Dendritic cell treated with granulocyte-macrophage colony-stimulating factor and Interleukin-4, amounts not matched to agents 40 ng/mL and 50 ng/mL, for 4 days (primary cell): Measurements from ENCODE around the gene MGAT1.
A peak's percentile ranks its signal among the peaks of the same experiment; 100 is the strongest.

Source experiments
- H3K27ac Mint-ChIP-seq: one replicate; pipeline ENCODE4 v1.8.0; 2022; ENCODE audit warnings: mild to moderate bottlenecking, mixed read lengths
- H3K27me3 Mint-ChIP-seq: one replicate; pipeline ENCODE4 v1.8.0; 2022; ENCODE audit warnings: mild to moderate bottlenecking, mixed read lengths
- H3K36me3 Mint-ChIP-seq: one replicate; pipeline ENCODE4 v1.8.0; 2022; ENCODE audit warnings: low read depth, mixed read lengths
- H3K4me1 Mint-ChIP-seq: one replicate; pipeline ENCODE4 v1.8.0; 2022; ENCODE audit warnings: low read depth, mixed read lengths
- H3K4me3 Mint-ChIP-seq: one replicate; pipeline ENCODE4 v1.8.0; 2022; ENCODE audit warnings: mild to moderate bottlenecking, moderate library complexity, mixed read lengths
- H3K9me3 Mint-ChIP-seq: one replicate; pipeline ENCODE4 v1.8.0; 2022; ENCODE audit warnings: mixed read lengths
- intact Hi-C: fragments of 100-400 bp; cut with micrococcal nuclease; formaldehyde crosslinking; loops from one replicate; pipeline ENCODE4 v1.15.0; 2022

The MGAT1 gene

DNA sequence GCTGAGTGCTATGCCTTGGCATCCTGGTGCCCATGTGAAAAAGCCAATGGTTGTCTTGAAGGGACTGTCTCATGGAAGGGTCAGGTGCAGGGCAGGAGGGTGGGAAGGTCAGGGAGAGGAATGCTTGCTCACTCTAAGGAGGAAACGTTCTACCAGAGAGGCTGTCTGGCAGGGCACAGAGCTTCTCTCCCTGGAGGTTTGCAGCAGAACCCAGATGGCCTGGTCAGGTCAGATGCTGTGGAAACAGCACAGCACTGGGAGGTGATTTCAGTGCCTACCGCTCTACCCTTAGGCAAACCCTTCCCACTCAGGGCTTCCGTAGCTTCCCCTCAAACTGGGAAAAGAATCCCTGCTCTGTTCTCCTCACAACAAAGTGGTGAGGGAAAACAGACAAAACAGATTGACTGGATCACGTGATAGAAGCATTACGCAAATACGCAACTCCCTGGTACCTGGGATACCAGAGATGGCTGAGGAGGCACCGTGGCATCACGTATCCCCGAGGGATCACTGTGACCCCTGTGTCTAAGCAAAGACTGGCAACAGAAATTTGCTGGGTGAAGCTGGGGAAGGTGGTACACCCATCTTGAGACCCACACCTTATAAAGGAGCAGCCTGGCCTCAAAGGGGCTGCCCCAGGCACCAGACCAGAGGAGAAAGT, 3.9 kb upstream of the MGAT1 start:
- H3K4me1 Mint-ChIP-seq = peaks cover 73% of the 10 kb centered on the region
- peak overlapping the region; percentile 94 for H3K4me3 Mint-ChIP-seq
- no peaks in the 10 kb centered on the region for H3K9me3 Mint-ChIP-seq
- intact Hi-C loops = loop anchor here (10.0 kb wide), 1 partner anchor 438 kb away; the partner anchor contains the start of gene RACK1
- no peaks in the 10 kb centered on the region for H3K27me3 Mint-ChIP-seq
- peak overlapping the region; percentile 97 for H3K27ac Mint-ChIP-seq
- peaks cover 87% of the 10 kb centered on the region for H3K36me3 Mint-ChIP-seq

DNA sequence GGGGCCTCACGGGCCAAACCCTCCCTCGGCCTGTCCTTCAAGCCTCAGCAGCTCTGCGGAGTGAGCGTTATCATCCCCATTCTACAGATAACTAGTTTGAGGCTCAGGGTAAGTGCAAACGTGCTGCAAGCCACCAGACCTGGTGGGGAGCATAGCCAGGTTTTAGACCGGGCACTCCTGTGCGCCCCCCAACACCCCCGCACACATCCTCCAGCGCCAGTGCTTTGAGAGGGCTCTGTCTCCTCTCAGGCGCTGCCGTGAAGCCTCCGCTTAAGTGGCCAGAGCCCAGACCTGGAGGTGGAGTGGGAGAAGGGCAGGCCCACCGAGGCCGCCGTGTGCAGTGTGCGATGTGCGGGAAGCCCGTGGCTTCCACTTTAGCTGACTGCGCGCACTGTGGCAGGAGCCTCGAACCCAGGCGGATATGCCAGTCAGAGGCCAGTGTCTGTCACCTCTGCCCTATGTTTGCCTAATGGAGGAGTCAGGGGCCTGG, 1.6 kb upstream of the MGAT1 start:
- H3K9me3 Mint-ChIP-seq = no peaks in the 10 kb centered on the region
- peaks cover 90% of the 10 kb centered on the region for H3K36me3 Mint-ChIP-seq
- H3K4me3 Mint-ChIP-seq = peak overlapping the region; percentile 94
- peak overlapping the region; percentile 97 for H3K27ac Mint-ChIP-seq
- peaks cover 82% of the 10 kb centered on the region for H3K4me1 Mint-ChIP-seq
- intact Hi-C loops = loop anchor here (5.0 to 10.0 kb wide), 2 partner anchors 58 to 441 kb away; partner anchors contain the start of genes RACK1 and ZFP62
- H3K27me3 Mint-ChIP-seq = no peaks in the 10 kb centered on the region

DNA sequence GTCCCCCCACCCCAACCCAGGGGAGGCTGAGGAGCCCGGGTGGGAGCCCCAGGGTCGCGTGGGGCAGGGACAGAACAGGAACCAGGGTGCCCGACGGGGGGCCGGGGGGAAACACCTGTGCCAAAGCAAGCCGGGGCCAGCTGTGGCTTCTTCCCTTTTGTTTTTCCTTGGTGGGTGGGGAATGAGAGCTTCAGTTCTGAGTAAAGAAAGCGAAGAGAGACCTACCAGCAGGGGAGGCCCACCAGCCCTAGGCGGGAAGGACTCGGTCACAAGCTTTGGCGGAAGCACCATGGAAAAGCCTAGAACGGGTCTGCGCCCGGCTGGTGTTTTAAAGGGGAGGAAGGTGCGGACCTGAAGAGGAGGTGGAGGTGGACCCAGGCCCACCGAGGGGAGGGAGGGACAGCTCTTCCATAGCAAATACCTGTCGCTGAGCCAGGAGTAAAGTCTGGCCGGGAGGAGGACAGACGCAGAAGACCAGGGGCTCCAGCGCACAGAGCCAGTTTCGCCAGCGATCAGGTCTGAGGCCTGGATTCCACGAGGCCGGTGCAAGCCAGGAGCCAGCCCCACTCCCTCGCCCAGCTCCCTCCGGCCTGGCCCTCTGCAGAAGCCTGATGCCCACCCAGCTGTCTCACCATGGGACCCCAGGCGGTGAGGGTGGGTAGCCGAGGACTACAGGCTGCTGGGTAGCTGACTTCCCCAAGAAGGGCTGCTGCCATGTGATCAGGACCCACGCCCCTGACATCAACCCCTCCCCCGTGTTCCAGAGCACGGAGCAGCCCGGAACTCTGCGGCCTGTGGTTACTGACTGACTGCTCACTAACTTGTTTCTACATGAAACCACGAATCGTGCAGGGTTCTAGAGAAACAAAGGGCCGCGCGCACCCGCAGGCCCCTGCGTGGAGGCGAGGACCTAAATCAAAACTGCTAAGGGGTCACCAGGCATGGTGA, 849 bp upstream of the MGAT1 start:
- Mint-ChIP-seq H3K36me3 (peaks cover 92% of the 10 kb centered on the region), H3K9me3 (no peaks in the 10 kb centered on the region), H3K4me3 (peak overlapping the region; percentile 94), H3K27ac (peak overlapping the region; percentile 97), H3K27me3 (no peaks in the 10 kb centered on the region), H3K4me1 (peaks cover 82% of the 10 kb centered on the region)
- intact Hi-C loops = loop anchor here (2.0 to 10.0 kb wide), 3 partner anchors 27 to 441 kb away; partner anchors contain the start of genes RACK1 and ZFP62

DNA sequence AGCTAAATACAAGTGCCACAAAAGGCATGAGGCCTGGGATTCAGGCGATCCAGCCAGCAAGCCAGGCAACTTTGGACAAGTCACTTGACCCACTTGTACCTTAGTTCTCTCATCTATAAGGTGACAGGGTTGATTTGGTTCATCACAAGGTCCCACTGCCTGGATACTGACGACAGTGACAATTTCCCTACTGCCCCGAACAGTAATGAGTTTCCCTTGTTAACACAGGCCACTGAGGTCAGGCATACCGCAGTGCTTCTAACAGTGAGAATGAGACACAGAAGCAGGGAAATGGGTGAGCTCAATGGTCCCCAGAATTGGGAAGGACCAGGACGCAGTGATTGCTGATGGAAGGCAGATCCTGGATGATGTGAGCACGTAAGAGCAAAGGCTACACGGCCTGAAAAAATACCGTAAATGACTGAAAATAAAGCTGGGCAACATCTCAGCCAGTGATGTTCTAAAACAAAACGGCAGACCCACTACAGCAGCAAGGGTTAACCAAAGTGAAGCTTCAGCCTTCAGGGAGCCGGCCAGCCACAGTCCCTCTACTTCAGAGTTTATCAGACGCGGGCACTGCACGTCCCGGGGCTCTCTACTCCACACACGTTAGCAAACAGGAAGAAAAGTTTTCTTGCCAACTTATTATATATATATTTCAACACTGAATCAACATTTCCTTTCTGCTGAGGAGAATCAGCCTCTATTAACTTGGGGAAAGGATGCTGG, 846 bp downstream of the MGAT1 start:
- Mint-ChIP-seq H3K27ac (peak overlapping the region; percentile 97), H3K4me1 (peaks cover 81% of the 10 kb centered on the region), H3K9me3 (no peaks in the 10 kb centered on the region), H3K36me3 (peaks cover 92% of the 10 kb centered on the region), H3K27me3 (no peaks in the 10 kb centered on the region), H3K4me3 (peak overlapping the region; percentile 94)
- intact Hi-C loops = loop anchor here (2.0 to 10.0 kb wide), 3 partner anchors 29 to 443 kb away; partner anchors contain the start of genes RACK1 and ZFP62

DNA sequence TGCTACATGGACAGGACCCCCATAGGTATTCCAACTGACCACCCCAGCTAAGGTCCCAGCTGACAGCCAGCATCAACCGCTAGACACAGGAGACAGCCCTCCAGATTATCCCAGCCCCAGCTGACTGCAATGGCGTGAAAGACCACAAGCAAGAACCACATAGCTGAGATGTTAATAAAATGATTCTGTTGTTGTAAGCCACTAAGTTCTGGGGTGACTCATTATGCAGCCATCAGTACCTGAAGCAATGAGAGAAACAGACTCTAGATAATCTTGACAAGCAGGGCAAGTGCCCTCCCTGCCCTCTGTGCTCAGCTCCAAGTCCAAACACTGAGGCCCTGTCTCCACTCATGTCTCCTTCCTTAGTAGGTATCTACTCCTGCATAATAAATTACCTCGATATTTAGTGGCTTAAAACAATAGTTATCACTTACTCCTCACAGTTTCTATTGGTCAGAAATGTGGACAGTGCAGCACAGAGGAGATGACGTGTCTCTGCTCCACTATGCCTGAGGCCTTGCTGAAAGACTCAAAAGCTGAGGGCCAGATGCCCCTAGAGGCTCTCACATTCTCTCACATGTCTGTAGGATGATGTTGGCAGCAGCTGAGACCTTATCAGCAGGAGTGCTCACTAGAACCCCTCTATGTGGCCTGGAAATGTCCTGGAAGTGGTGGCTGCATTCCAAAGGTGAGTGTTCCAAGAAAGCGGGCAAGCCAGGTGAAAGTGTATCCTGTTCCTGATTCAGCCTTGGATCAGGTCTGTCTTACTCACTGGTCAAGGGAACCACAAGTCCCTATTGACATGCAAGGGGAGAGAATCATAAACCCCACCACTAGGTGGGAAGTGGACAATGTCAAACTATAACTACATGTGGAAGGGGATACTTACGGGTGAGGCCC, 2.5 kb downstream of the MGAT1 start:
- H3K36me3 Mint-ChIP-seq = peaks cover 100% of the 10 kb centered on the region
- H3K27me3 Mint-ChIP-seq = no peaks in the 10 kb centered on the region
- H3K4me3 Mint-ChIP-seq = peak overlapping the region; percentile 94
- H3K4me1 Mint-ChIP-seq = peaks cover 81% of the 10 kb centered on the region
- no peaks in the 10 kb centered on the region for H3K9me3 Mint-ChIP-seq
- intact Hi-C loops = loop anchor here (5.0 to 10.0 kb wide), 2 partner anchors 62 to 445 kb away; partner anchors contain the start of genes RACK1 and ZFP62
- H3K27ac Mint-ChIP-seq = peak overlapping the region; percentile 47

DNA sequence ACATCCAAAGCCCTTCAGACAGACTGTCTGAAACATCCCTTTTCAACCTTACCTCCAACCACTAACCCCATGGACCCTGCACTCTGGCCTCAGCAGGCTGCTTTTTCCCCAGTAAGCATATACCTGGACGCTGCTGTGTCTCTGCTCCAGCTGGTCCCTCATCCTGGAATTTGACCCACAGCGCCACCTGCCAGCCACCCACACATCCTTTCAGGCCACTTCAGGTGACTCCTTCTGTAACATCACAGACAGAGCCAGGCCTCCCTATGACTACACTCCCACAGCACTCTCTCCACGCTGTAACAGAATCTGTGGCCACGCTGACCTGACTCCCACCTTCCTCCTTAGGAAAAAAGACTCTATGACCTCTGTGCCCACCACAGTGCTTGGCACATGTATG, 3.4 kb downstream of the MGAT1 start:
- H3K4me3 Mint-ChIP-seq = peak overlapping the region; percentile 94
- H3K27ac Mint-ChIP-seq = peak overlapping the region; percentile 37
- intact Hi-C loops = no loop called here
- no peaks in the 10 kb centered on the region for H3K9me3 Mint-ChIP-seq
- H3K27me3 Mint-ChIP-seq = no peaks in the 10 kb centered on the region
- H3K36me3 Mint-ChIP-seq = peaks cover 100% of the 10 kb centered on the region
- H3K4me1 Mint-ChIP-seq = peaks cover 80% of the 10 kb centered on the region

DNA sequence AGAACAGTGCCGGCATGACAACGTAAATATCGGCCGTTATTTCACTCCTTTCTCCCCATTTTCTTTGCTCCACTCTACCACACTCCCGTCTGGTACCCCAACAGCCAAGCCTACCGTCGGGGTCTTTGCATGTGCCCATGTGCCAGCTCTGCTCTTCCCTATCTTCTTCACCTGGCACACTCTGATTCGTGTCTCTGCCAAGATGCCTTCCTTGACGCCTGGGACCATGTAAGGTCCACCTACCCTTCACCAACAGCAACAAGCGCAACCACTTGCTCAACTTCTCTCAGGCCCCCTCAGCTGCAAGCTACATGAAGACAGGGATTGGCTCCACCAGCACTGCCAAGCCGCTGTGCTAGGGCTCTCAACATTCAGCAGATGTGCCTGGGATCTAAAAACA, 4.4 kb downstream of the MGAT1 start:
- Mint-ChIP-seq H3K4me3 (peak overlapping the region; percentile 53), H3K27ac (peak overlapping the region; percentile 37), H3K36me3 (peaks cover 100% of the 10 kb centered on the region), H3K27me3 (no peaks in the 10 kb centered on the region), H3K9me3 (no peaks in the 10 kb centered on the region), H3K4me1 (peaks cover 81% of the 10 kb centered on the region)
- intact Hi-C loops = no loop called here

DNA sequence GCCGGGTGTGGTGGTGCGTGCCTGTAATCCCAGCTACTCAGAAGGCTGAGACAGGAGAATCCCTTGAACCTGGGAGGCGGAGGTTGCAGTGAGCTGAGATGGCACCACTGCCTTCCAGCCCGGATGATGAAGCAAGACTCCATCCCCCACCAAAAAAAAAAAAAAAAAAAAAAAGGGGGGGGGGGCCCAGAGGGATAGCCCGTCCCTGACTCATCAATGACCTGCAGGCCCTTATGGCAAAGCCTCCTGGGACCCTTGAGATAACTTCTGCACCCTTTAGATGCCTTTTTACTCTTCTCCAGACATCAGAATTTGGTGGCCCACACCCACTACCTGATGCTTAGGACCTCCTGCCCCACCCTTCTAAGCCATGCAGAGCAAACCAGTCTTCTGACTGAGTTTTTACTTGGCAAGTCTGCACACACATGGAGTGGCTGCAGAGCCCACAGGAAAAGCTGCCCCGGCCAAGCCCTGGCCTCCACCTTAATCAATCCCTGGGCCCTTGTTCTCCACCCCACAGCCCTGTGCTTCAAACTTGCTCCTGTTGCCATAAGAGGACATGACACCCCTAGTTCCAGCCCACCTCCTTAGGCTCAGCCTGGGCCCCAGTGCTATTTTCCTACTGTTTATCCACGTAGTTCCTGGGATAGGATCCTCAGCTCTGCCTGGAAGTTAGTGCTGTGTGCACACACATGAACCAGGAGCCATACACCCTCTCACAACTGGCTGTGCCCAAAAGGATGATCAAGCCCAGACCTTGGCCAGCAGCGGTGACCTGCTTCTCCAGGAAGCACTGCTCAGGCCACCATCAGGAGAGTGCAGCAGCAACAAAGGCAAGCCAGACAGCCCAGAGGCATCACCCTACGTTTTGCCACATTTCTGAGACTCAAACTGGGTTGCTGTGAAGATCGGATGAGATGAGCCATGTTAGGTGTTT, 5.1 kb downstream of the MGAT1 start:
- peaks cover 88% of the 10 kb centered on the region for H3K4me1 Mint-ChIP-seq
- no peaks in the 10 kb centered on the region for H3K9me3 Mint-ChIP-seq
- H3K4me3 Mint-ChIP-seq = peak overlapping the region; percentile 53
- intact Hi-C loops = no loop called here
- H3K27me3 Mint-ChIP-seq = no peaks in the 10 kb centered on the region
- peak overlapping the region; percentile 37 for H3K27ac Mint-ChIP-seq
- peaks cover 100% of the 10 kb centered on the region for H3K36me3 Mint-ChIP-seq

DNA sequence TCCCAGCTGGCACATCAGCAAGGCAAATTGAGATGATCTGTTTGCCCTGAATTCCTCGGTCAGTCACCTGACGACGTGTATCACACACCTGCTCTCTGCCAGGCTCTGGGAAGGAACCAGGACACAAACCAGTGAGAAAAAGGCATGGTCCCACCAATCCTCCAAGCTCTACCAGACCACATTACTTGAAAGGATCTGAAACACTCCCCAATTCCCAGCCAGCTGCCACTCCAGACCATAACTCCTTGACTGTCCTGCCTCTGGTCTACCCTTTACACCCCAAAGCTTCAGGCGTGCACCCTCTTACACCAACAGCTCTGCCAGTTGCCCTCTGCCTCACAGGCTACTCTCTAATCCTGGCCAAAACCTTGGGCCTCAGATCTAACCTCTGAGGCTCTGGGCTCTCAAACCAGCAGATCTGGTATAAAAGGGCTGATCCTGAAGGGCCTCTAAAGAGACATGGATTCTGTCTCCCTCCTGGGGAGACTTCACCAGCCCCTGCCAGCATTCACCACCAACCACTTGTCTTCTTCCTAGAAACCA, 6.8 kb downstream of the MGAT1 start:
- no peak overlapping the region for H3K4me3 Mint-ChIP-seq
- no peaks in the 10 kb centered on the region for H3K27me3 Mint-ChIP-seq

DNA sequence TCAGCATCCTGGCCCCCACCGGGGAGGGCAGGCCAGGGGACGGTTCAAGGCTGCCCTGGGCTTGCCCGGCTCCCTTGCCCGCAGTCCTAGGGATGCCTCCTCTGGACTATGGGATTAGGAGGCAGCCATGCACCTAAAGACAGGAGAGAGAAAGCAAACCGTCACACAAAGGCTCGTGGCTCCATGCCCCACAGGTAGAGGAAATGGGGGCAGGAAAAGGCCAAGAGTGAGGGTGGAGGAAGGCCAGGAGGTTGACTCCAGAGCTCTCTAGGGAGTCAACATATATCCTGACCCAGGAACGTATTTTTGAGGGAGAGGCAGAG, 9.7 kb downstream of the MGAT1 start:
- intact Hi-C loops = no loop called here
- Mint-ChIP-seq H3K4me3 (no peak overlapping the region), H3K4me1 (peaks cover 85% of the 10 kb centered on the region), H3K27me3 (no peaks in the 10 kb centered on the region), H3K27ac (no peak overlapping the region), H3K9me3 (no peaks in the 10 kb centered on the region), H3K36me3 (peaks cover 100% of the 10 kb centered on the region)

More for the DNA sequence above, 6.8 kb downstream of the MGAT1 start:
- intact Hi-C loops = no loop called here
- no peaks in the 10 kb centered on the region for H3K9me3 Mint-ChIP-seq
- peaks cover 94% of the 10 kb centered on the region for H3K4me1 Mint-ChIP-seq
- H3K36me3 Mint-ChIP-seq = peaks cover 100% of the 10 kb centered on the region
- peak overlapping the region; percentile 39 for H3K27ac Mint-ChIP-seq

DNA sequence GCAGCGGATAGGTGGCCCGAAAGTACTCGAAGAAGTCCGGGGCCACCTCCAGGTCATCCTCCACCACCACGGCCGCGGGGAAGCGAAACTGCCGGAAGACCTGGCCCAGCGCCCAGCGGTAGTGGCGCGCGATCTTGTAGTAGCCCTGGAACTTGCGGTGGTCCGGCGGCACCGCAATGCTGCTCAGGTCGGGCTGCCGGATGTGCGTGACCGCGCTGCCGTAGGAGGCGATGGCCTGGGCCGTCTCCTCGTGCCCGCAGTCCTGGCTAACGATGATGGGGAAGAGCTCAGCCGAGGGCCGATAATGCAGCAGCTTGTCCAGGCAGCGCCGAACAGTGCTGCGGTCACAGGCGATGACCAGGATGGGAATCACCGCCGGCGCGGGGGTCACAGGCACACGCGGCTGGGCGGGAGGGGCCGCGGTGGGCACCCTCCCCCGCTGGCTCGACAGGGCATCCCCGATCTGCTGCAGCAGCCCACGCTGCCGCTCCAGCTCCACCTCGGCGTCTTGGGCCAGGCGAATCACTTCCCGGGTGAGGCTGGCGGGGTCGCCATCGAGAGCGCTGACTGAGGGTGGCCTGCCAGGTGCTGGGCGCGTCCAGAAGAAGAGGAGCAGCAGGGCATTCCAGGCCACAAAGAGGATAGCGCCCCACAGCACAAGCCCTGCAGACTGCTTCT, 10.2 kb downstream of the MGAT1 start:
- Mint-ChIP-seq H3K4me3 (no peak overlapping the region), H3K9me3 (no peaks in the 10 kb centered on the region), H3K4me1 (peaks cover 85% of the 10 kb centered on the region), H3K27me3 (no peaks in the 10 kb centered on the region), H3K36me3 (peaks cover 100% of the 10 kb centered on the region), H3K27ac (no peak overlapping the region)
- intact Hi-C loops = no loop called here
